DOHH2 (cell line): ENCODE results near the gene IDH3B.

Source experiments
- H3F3A ChIP-seq: fragments of 200-600 bp; sonication (generic), shearing (Covaris generic); 2 replicates; pipeline ENCODE4 v1.6.0; 2016; ENCODE audit warnings: antibody characterized with exemption, mild to moderate bottlenecking; ENCODE audit not compliant: control insufficient read depth, insufficient read depth
- H3K27ac ChIP-seq: fragments of 200-600 bp; sonication (generic); 2 replicates; pipeline ENCODE4 v1.5.1; 2014; ENCODE audit warnings: low read depth, mild to moderate bottlenecking, low read length, moderate library complexity
- H3K27me3 ChIP-seq: fragments of 200-600 bp; sonication (generic); 2 replicates; pipeline ENCODE4 v1.6.1; 2014; ENCODE audit warnings: mild to moderate bottlenecking, low read length, mixed read lengths; ENCODE audit not compliant: control insufficient read depth
- H3K36me3 ChIP-seq: fragments of 200-600 bp; sonication (generic); 2 replicates; pipeline ENCODE4 v1.6.1; 2014; ENCODE audit warnings: mild to moderate bottlenecking, low read length, moderate library complexity, mixed read lengths; ENCODE audit not compliant: control insufficient read depth
- H3K4me1 ChIP-seq: fragments of 200-600 bp; sonication (generic); 2 replicates; pipeline ENCODE4 v1.6.1; 2014; ENCODE audit warnings: mild to moderate bottlenecking, low read length, mixed read lengths; ENCODE audit not compliant: control insufficient read depth
- H3K4me2 ChIP-seq: fragments of 200-600 bp; sonication (generic); 2 replicates; pipeline ENCODE4 v1.6.0; 2014; ENCODE audit warnings: mild to moderate bottlenecking, low read length, moderate library complexity
- H3K4me3 ChIP-seq: fragments of 200-600 bp; sonication (generic); 2 replicates; pipeline ENCODE4 v1.5.1; 2014; ENCODE audit warnings: mild to moderate bottlenecking, low read length, mixed read lengths
- H3K79me2 ChIP-seq: fragments of 200-600 bp; sonication (generic); 2 replicates; pipeline ENCODE4 v1.6.1; 2014; ENCODE audit warnings: mild to moderate bottlenecking, low read length, mixed read lengths; ENCODE audit not compliant: control insufficient read depth
- H3K9me2 ChIP-seq: fragments of 200-600 bp; sonication (generic); replicated peaks from 2 replicates; pipeline ENCODE4 v1.6.1; 2014; ENCODE audit warnings: mild to moderate bottlenecking, low read length, mixed read lengths; ENCODE audit not compliant: control insufficient read depth
- H3K9me3 ChIP-seq: fragments of 200-600 bp; sonication (generic); 2 replicates; pipeline ENCODE4 v1.6.1; 2014; ENCODE audit warnings: antibody characterized with exemption, low read length, mixed read lengths; ENCODE audit not compliant: control insufficient read depth, insufficient read depth
- H4K20me1 ChIP-seq: fragments of 200-600 bp; sonication (generic); 2 replicates; pipeline ENCODE4 v1.6.0; 2014; ENCODE audit warnings: low read depth, mild to moderate bottlenecking, antibody characterized with exemption, low read length, moderate library complexity; ENCODE audit not compliant: control insufficient read depth, insufficient read depth
- CTCF ChIP-seq: fragments of 200-600 bp; sonication (generic); IDR thresholded peaks from one replicate; pipeline ENCODE4 v1.5.1; 2014; ENCODE audit warnings: antibody characterized with exemption, mild to moderate bottlenecking, low read depth, low read length; ENCODE audit not compliant: poor library complexity, severe bottlenecking
- EZH2phosphoT487 ChIP-seq: fragments of 200-600 bp; sonication (generic); IDR thresholded peaks from 2 replicates; pipeline ENCODE4 v1.6.1; 2017; ENCODE audit warnings: borderline replicate concordance, mild to moderate bottlenecking, antibody characterized with exemption, low read length, moderate library complexity, mixed read lengths

IDH3B gene

GRCh38 chr20:2693286-2694007 lies 29.4 kb upstream of the IDH3B start:
- Histone ChIP-seq H3K9me2 (no peaks in the 10 kb centered on the region), H3K4me3 (0 out of 2 replicates have a peak overlapping the region, but pooled peaks have one; percentile 22), H3K27me3 (peaks cover 49% of the 10 kb centered on the region), H3K27ac (no peak overlapping the region), H3K79me2 (no peaks in the 10 kb centered on the region), H3K4me1 (no peaks in the 10 kb centered on the region), H3F3A (no peaks in the 10 kb centered on the region), H3K36me3 (no peaks in the 10 kb centered on the region), H4K20me1 (no peaks in the 10 kb centered on the region), H3K4me2 (peak overlapping the region; percentile 27; the same call in 1 of the 2 replicates), H3K9me3 (no peaks in the 10 kb centered on the region)
- no peak for TF ChIP-seq EZH2phosphoT487
- TF ChIP-seq CTCF: no peak

GRCh38 chr20:2692886-2693285 lies 28.9 kb upstream of the IDH3B start:
- Histone ChIP-seq H3K4me1 (peaks cover 4% of the 10 kb centered on the region; the same call in 1 of the 2 replicates), H3F3A (no peaks in the 10 kb centered on the region), H3K4me3 (no peak overlapping the region), H3K9me3 (no peaks in the 10 kb centered on the region), H3K79me2 (no peaks in the 10 kb centered on the region), H3K4me2 (no peak overlapping the region), H3K9me2 (no peaks in the 10 kb centered on the region), H3K27ac (no peak overlapping the region), H4K20me1 (no peaks in the 10 kb centered on the region), H3K27me3 (peaks cover 53% of the 10 kb centered on the region), H3K36me3 (no peaks in the 10 kb centered on the region)
- TF ChIP-seq EZH2phosphoT487 (no peak), CTCF (no peak)

- Histone ChIP-seq H3K9me2 (no peaks in the 10 kb centered on the region), H4K20me1 (no peaks in the 10 kb centered on the region), H3K27ac (no peak within 1 kb of the TSS), H3K4me1 (peaks cover 6% of the 10 kb centered on the region; the same call in 1 of the 2 replicates), H3K79me2 (no peaks in the 10 kb centered on the region), H3K9me3 (no peaks in the 10 kb centered on the region), H3K4me3 (0 out of 2 replicates have a peak within 1 kb of the TSS, but pooled peaks have one; percentile 22), H3K27me3 (peaks cover 56% of the 10 kb centered on the region), H3K36me3 (no peaks in the 10 kb centered on the region), H3K4me2 (peak within 1 kb of the TSS; percentile 27; the same call in 1 of the 2 replicates), H3F3A (no peaks in the 10 kb centered on the region)
- TF ChIP-seq EZH2phosphoT487 (no peak; the same call in none of the 2 replicates), CTCF (no peak)
Observed at GRCh38 chr20:2692036-2692885, 28.2 kb upstream of the IDH3B start, which contains the start of gene EBF4. Gene EBF4, plus strand, starts transcription at chr20:2692780. Its CDS starts 866 bp downstream, at chr20:2693646.
